GM21529 (cell line): Measurements from ENCODE around the gene FCER2.
A peak's percentile ranks its signal among the peaks of the same experiment; 100 is the strongest.

Source experiments
- ATAC-seq: cut with Tn5 transposase; IDR thresholded peaks from one replicate; pipeline ENCODE4 v1.9.1; 2021; ENCODE audit not compliant: unreplicated experiment

Gene FCER2

GRCh38 chr19:7734220-7735203, 32.6 kb upstream of the FCER2 start:
- ATAC-seq: no peak

DNA sequence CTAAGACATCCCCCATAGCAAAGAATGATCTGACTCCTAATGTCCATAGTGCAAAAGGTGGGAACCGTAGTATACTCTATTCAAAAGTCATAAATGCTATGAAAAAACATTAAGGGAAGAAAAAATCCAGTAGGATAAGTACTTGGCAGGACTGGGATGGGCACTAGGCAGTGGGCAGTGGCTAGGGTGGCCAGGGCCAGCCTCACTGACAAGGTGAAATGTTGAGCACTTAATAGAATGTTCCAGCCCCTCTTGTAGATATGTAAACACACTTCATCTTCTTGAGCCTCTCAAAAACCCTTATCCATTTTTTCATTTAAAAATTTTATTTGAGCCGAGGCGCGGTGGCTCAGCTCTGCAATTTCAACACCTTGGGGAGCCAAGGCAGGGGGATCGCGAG, 31.4 kb upstream of the FCER2 start:
- ATAC-seq: no peak

- ATAC-seq: no peak
These were observed 30.1 kb upstream of the FCER2 start, which contains the start of gene CLEC4G for GRCh38 chr19:7732045-7732444. Gene CLEC4G, minus strand, starts transcription at chr19:7732110. Its CDS starts 8 bp downstream, at chr19:7732102.

- ATAC-seq: no peak
These were observed 29.7 kb upstream of the FCER2 start for GRCh38 chr19:7731615-7732014.

DNA sequence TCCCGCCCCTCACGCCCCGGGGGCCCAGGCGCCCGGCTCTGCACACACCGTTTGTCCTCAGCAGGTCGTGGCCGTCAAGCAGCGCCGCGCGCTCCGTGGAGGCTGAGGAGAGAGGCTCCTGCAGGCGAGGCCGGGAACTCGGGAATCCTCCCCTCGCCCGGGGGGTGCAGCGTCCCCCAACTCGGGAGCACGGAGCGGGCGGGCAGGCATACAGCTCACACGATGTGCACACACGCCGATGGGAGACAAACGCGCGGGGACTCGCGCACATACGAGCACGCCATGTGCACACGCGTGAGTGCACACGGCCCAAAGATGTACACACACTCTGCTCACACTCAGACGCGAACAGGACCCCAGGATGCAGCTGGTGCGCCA, 29.3 kb upstream of the FCER2 start:
- ATAC-seq: no peak

- no peak for ATAC-seq
These were observed 28.6 kb upstream of the FCER2 start for GRCh38 chr19:7730286-7731217.

DNA sequence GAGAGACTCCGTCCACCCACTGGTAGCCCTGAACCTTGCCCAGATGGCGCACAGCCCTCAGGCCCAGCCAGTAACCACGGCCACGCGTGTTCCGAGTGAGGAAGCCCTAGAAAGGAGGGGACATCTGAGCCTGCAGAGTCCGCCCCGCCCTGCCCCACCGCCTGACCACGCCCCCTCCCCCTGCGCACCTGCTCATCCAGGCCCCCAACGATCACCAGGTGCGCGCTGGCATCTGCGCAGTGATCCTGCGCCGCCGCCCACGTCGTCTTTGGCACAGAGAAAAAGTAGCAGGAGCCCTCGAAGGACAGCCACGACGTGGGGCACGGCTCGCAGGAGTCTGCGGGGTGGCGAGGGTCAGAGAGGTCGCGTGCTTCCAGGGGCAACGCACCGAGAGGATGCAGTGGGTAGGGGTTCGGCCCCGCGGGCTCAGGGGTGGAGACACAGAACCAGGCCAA, 27.9 kb upstream of the FCER2 start:
- ATAC-seq: no peak

- ATAC-seq: no peak
These were observed 27.3 kb upstream of the FCER2 start for GRCh38 chr19:7729211-7729610.

GRCh38 chr19:7725791-7726190, 23.9 kb upstream of the FCER2 start:
- no peak for ATAC-seq

GRCh38 chr19:7722231-7722651, 20.3 kb upstream of the FCER2 start:
- peak; percentile 51 for ATAC-seq

DNA sequence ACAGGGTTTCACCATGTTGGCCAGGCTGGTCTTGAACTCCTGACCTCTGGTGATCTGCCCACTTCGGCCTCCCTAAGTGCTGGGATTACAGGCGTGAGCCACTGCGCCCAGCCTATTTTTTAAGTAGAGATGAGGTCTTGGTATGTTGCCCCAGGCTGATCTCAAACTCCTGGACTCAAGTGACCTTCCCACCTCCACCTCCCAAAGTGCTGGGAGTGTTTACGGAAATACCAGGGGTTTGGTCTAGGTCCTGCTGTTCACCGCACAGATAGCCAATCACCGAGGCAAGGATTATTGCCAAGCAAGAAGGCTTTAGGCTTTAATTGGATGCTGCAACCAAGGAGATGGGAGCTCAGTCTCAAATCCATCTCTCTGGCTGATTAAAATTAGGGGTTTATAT, 18.4 kb upstream of the FCER2 start:
- ATAC-seq: no peak

DNA sequence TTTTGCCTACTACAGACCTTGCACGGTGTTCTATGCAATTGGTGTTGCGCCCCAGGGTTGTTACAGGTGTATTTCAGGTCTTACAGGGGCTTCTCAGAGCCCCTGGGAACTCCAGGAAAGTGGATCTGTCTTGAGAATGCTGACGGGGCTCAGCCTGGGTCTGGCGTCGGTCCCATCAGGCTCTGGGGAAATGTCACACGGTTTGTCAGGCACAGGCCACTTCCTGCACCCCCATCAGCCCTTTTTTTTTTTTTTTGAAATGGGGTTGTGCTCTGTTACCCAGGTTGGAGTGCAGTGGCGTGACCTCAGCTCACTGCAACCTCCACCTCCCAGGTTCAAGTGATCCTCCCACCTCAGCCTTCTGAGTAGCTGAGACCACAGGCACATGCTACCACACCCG, 16.7 kb upstream of the FCER2 start:
- ATAC-seq: no peak

DNA sequence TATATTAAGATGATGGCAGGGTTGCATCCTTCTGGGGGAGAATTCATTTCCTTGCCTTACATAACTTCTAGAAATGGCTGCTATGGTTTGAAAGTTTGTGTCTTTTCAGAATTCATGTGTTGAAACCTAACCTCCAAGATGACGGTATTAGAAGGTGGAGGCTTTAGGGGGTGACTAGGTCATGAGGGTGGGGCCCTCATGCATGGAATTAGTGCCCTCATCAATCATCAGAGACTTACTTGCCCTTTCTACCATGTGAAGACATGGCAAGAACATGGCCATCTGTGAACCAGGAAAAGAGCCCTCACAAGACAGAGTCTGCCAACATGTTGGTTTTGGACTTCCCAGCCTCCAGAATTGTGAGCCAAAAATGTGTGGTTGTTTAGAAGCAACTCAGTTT, 14.8 kb upstream of the FCER2 start:
- ATAC-seq: no peak

DNA sequence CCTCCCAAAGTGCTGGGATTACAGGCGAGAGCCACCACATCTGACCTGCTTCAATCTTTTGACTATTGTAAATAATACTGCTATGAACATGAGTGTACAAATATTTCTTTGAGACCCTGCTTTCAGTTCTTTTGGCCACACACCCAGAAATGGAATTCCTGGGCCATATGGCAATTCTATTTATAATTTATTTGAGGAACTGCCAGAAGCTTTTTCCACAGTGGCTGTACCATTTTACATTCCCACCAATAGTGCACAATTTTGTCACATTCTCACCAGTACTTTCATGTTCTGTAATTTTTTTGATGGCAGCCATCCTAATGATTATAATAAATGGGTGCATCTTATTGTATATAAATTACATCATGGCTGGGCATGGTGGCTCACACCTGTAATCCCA, 13.7 kb upstream of the FCER2 start:
- no peak for ATAC-seq

- ATAC-seq: no peak
These were observed 8.7 kb upstream of the FCER2 start for GRCh38 chr19:7710616-7711015.

DNA sequence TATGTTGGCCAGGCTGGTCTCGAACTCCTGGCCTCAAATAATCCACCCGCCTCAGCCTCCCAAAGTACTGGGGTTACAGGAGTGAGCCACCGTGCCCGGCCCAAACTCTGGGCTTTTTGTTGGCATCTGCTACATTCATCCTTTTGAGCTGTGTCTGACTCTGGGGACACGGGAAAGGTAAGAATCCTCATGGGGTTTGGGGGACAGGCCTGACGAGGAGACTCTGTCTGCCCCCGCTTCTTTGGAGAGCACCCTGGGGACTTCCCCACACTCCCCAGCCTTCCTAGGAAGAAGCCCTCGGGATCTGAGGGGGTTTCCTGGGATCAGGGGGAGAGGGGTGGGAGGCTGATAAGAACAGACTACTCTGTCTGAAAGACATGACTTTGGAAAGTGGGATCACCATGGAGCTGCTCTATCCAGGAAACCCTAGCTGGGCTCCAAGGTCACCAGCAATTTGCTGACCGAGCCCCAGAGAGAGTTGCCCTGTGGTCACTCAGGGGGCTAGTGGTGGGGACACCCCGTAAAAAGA, 8.1 kb upstream of the FCER2 start:
- ATAC-seq: no peak

GRCh38 chr19:7706955-7707456, 5.1 kb upstream of the FCER2 start:
- no peak for ATAC-seq

- ATAC-seq: no peak
These were observed 4.4 kb upstream of the FCER2 start for GRCh38 chr19:7706188-7706954.

GRCh38 chr19:7705387-7706187, 3.7 kb upstream of the FCER2 start:
- peak; percentile 44 for ATAC-seq
